Sigmoid colon (tissue), 7 donors: ENCODE results near the gene FAM180A. TPM values are rescaled to one million over a fixed set of nuclear protein-coding genes. Genes with fewer than 3 reads are reported as not detected.

Experiments
- DNase-seq: peaks from one replicate; pipeline ENCODE4 v3.0.0-alpha.2; 2019
- H3K27ac ChIP-seq, 4 donors: fragments of 200-600 bp; sonication (generic); one replicate each; pipeline ENCODE4 v1.5.1; 2016 to 2019; ENCODE audit warnings: mild to moderate bottlenecking in 1 of 4
- H3K27me3 ChIP-seq, 3 donors: fragments of 200-600 bp; sonication (generic); one replicate each; pipeline ENCODE4 v1.5.1; 2019; ENCODE audit warnings: mild to moderate bottlenecking in 1 of 3
- H3K36me3 ChIP-seq, 4 donors: fragments of 200-600 bp; sonication (generic); one replicate each; pipeline ENCODE4 v1.5.1; 2016 to 2019
- H3K4me1 ChIP-seq, 4 donors: fragments of 200-600 bp; sonication (generic); one replicate each; pipeline ENCODE4 v1.5.1; 2017 to 2019
- H3K4me3 ChIP-seq, 4 donors: fragments of 200-600 bp; sonication (generic); one replicate each; pipeline ENCODE4 v1.5.1; 2017 to 2019; ENCODE audit warnings: mild to moderate bottlenecking in 2 of 4, moderate library complexity in 1 of 4
- H3K9me3 ChIP-seq, 4 donors: fragments of 200-600 bp in 3 of 4; sonication (generic) in 3 of 4; one replicate each; pipeline versions ENCODE4 v1.5.1 to v1.6.1; 2013 to 2019
- EP300 ChIP-seq, 4 donors: sonication (generic); formaldehyde crosslinking; IDR thresholded peaks; one replicate each; pipeline ENCODE4 v1.6.1; 2017; ENCODE audit warnings: antibody characterized with exemption in 4 of 4
- POLR2A ChIP-seq, 2 donors: fragments of 450-650 bp; IDR thresholded peaks; one replicate each; pipeline ENCODE4 v1.6.1; 2016; ENCODE audit warnings: antibody characterized with exemption in 2 of 2, mild to moderate bottlenecking in 2 of 2, moderate library complexity in 2 of 2
- POLR2AphosphoS5 ChIP-seq, 4 donors: sonication (generic); formaldehyde crosslinking; IDR thresholded peaks; one replicate each; pipeline ENCODE4 v1.6.1; 2017; ENCODE audit warnings: antibody characterized with exemption in 4 of 4
- WGBS, 2 donors: extraction: QIAGEN DNeasy Blood & Tissue Kit; methylation state at CpG; one replicate each; pipeline ENCODE4 v1.1.7; 2013; 5-methylcytosine and 5-hydroxymethylcytosine counted together
- intact Hi-C: fragments of 100-400 bp; cut with DNase I; formaldehyde crosslinking; loops from one replicate; pipeline ENCODE4 v1.15.1; 2023
- polyA plus RNA-seq, 3 donors: library from polyadenylated mRNA; stranded (reverse); fragments of 200-250 nt; gene quantifications; one replicate each; pipeline ENCODE4 v1.2.3, GENCODE V29; 2013
- total RNA-seq, 4 donors: library from RNA; depleted of rRNA; stranded (reverse); fragments of >200 nt; gene quantifications; one replicate each; pipeline ENCODE4 v1.1.0, GENCODE V29; 2016
- TF ChIP-seq, protein P1 (sequence below), 4 experiments: fragments of 450-650 bp in 3 of 4; fragments of 200-600 bp in 1 of 4; IDR thresholded peaks; one replicate each; pipeline ENCODE4 v1.5.1; 2016 to 2019; ENCODE audit warnings: antibody characterized with exemption in 4 of 4, mild to moderate bottlenecking in 3 of 4, moderate library complexity in 2 of 4
- donor health status: healthy with polysubstance abuse.
- donor health status: Bipolar disorder and iron deficiency.
- donor health status: healthy.

FAM180A gene
- total and polyA plus RNA-seq, 7 donors: 0.60 to 8.9 (median 3.0) TPM; not detected in 1

GRCh38 chr7:135687466-135687865 is 61.1 kb downstream of the FAM180A start:
- Histone ChIP-seq H3K36me3 (peaks cover 0 to 34% (median 3%) of the 10 kb centered on the region in 4 donors), H3K4me1 (peaks cover 0 to 15% (median 8%) of the 10 kb centered on the region in 4 donors), H3K27me3 (no peaks in the 10 kb centered on the region), H3K4me3 (no peak overlapping the region), H3K27ac (no peak overlapping the region), H3K9me3 (no peaks in the 10 kb centered on the region)
- DNase-seq: no peak
- intact Hi-C loops: no loop called here
- 0% methylated on average over 1 of the region's 1 CpG for WGBS, 2 donors
- TF ChIP-seq POLR2A (IDR thresholded peaks at IDR 0.05) (no peak), EP300 (IDR thresholded peaks at IDR 0.05) (no peak)
- TF ChIP-seq, protein P1, sequence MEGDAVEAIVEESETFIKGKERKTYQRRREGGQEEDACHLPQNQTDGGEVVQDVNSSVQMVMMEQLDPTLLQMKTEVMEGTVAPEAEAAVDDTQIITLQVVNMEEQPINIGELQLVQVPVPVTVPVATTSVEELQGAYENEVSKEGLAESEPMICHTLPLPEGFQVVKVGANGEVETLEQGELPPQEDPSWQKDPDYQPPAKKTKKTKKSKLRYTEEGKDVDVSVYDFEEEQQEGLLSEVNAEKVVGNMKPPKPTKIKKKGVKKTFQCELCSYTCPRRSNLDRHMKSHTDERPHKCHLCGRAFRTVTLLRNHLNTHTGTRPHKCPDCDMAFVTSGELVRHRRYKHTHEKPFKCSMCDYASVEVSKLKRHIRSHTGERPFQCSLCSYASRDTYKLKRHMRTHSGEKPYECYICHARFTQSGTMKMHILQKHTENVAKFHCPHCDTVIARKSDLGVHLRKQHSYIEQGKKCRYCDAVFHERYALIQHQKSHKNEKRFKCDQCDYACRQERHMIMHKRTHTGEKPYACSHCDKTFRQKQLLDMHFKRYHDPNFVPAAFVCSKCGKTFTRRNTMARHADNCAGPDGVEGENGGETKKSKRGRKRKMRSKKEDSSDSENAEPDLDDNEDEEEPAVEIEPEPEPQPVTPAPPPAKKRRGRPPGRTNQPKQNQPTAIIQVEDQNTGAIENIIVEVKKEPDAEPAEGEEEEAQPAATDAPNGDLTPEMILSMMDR (IDR thresholded peaks at IDR 0.05): no peak

DNA sequence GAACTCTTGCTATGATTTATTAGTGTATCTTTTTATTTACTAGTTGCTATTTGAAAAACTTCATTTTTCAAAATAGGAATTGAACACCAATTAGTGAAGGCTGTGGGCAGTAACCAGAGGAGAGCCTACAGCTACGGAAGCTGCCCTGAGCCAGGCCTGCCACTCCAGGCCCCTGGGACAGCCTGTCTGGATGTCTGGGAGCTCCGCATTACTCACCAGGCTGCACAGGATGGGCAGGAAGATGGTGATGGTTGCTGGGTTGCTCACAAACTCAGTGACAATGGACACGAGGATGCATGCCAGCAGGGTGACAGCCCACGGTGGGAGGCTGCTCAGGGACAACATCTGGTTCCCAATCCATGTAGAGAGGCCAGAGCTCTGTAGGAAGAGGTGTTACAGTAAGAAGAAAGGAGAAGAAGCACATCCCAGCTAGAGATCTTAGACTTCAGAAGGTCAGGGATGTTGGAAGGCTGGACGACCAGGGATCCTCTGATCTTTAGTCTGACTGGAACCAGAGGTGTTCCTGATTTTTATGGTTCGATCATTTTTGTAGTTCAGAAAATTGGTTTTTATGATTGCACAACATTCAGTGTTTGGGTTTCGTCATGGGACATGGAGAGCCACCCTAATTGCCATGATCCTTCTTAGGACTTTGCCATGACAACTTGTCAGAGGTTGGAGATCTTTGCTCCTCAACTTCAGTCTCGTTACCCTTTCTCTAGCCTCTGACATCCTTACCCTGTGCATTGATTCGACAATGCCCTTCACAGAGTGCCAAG is 63.1 kb downstream of the FAM180A start:
- Histone ChIP-seq H3K36me3 (peaks cover 0 to 22% (median 0%) of the 10 kb centered on the region in 4 donors), H3K27ac (no peak overlapping the region), H3K4me3 (no peak overlapping the region), H3K4me1 (peaks cover 0 to 28% (median 20%) of the 10 kb centered on the region in 4 donors), H3K9me3 (no peaks in the 10 kb centered on the region), H3K27me3 (no peaks in the 10 kb centered on the region)
- DNase-seq: no peak
- TF ChIP-seq POLR2AphosphoS5 (IDR thresholded peaks at IDR 0.05) (no peak), POLR2A (IDR thresholded peaks at IDR 0.05) (no peak), EP300 (IDR thresholded peaks at IDR 0.05) (no peak)
- TF ChIP-seq, protein P1 (IDR thresholded peaks at IDR 0.05): no peak
- 90 to 94% methylated on average over 9 of the region's 9 CpGs for WGBS, 2 donors
- intact Hi-C loops: no loop called here

DNA sequence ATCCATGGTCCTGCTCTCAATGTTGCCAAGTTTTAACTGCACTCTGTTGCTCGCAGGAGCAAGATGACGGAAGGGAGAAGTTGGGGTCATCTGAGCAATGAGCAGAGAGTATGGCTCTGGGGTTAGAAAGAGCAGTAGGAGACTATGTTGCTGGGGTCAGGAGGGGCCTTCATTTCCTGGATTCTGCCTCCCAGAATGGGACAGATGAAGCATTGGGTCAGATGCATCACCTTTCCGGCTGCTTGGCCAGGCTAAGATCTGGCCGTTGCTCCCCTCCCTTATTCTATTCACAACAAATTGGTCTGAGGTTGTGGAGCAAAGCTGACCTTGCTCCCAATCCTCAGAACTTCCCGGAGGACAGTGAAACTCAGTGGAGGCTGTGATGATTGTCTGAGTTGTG is 63.9 kb downstream of the FAM180A start:
- no peak for TF ChIP-seq POLR2A (IDR thresholded peaks at IDR 0.05)
- no peak for TF ChIP-seq EP300 (IDR thresholded peaks at IDR 0.05)
- TF ChIP-seq POLR2AphosphoS5 (IDR thresholded peaks at IDR 0.05): no peak
- TF ChIP-seq, protein P1 (IDR thresholded peaks at IDR 0.05): no peak
- H3K27me3 ChIP-seq: no peaks in the 10 kb centered on the region
- no peak overlapping the region for H3K4me3 ChIP-seq
- no peak overlapping the region for H3K27ac ChIP-seq
- H3K4me1 ChIP-seq: peaks cover 0 to 28% (median 20%) of the 10 kb centered on the region in 4 donors
- no peaks in the 10 kb centered on the region for H3K9me3 ChIP-seq
- H3K36me3 ChIP-seq: peaks cover 0 to 20% (median 0%) of the 10 kb centered on the region in 4 donors
- intact Hi-C loops: no loop called here
- no peak for DNase-seq
- 92 to 93% methylated on average over 5 of the region's 5 CpGs for WGBS, 2 donors

- peaks cover 0 to 31% (median 22%) of the 10 kb centered on the region in 4 donors for H3K4me1 ChIP-seq
- TF ChIP-seq POLR2AphosphoS5 (IDR thresholded peaks at IDR 0.05): no peak
- no peak overlapping the region for H3K27ac ChIP-seq
- WGBS, 2 donors: 74 to 79% methylated on average over 3 of the region's 3 CpGs
- no peaks in the 10 kb centered on the region for H3K27me3 ChIP-seq
- DNase-seq: no peak
- intact Hi-C loops: no loop called here
- H3K4me3 ChIP-seq: no peak overlapping the region
- H3K9me3 ChIP-seq: no peaks in the 10 kb centered on the region
- peaks cover 0 to 15% (median 0%) of the 10 kb centered on the region in 4 donors for H3K36me3 ChIP-seq
Measured at GRCh38 chr7:135684136-135684535, 64.5 kb downstream of the FAM180A start.

DNA sequence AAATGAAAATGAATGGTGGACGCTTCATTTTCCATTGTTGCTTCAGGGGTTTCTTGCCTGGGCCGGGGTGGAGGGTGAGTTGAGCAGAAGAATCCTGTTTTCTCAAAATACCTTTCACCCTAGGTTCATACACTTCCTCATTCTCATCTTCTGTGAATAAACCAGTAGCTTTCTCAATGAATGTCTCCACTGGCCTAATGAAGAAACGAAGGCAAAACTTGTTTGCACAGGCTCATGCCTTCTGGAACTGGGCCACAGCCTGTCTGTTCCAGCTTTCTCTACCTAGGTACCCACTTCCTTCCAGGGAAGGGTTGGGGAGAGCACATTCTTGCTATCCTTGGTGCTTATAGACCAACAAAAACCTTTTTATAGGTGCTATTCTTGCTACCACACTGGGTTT is 65.0 kb downstream of the FAM180A start:
- TF ChIP-seq POLR2A (IDR thresholded peaks at IDR 0.05): no peak
- no peak for TF ChIP-seq POLR2AphosphoS5 (IDR thresholded peaks at IDR 0.05)
- TF ChIP-seq, protein P1 (IDR thresholded peaks at IDR 0.05): no peak
- TF ChIP-seq EP300 (IDR thresholded peaks at IDR 0.05): no peak
- Histone ChIP-seq H3K36me3 (peaks cover 0 to 9% (median 0%) of the 10 kb centered on the region in 4 donors), H3K4me1 (peaks cover 0 to 37% (median 27%) of the 10 kb centered on the region in 4 donors), H3K27me3 (no peaks in the 10 kb centered on the region), H3K9me3 (no peaks in the 10 kb centered on the region), H3K27ac (no peak overlapping the region), H3K4me3 (no peak overlapping the region)
- no peak for DNase-seq
- WGBS, 2 donors: 88% methylated on average over 3 of the region's 3 CpGs
- intact Hi-C loops: no loop called here
